Body of pancreas (tissue), 4 donors: ENCODE measurements around the gene HOXD3. TPM values are rescaled to one million over a fixed set of nuclear protein-coding genes. Genes with fewer than 3 reads are reported as not detected.

ENCODE experiments used
- ATAC-seq: fragments of 150-250 bp; one replicate; pipeline ENCODE4 v1.9.1; 2016
- DNase-seq, 4 donors: peaks; one replicate each; pipeline ENCODE4 v3.0.0-alpha.2; 2019
- H3K27ac ChIP-seq, 4 donors: fragments of 200-600 bp; sonication (generic); 1 replicate in 3 of 4; 2 replicates in 1 of 4; pipeline versions ENCODE4 v1.5.1 to v1.6.1; 2016 to 2019; ENCODE audit warnings: mild to moderate bottlenecking in 1 of 4, mixed read lengths in 1 of 4, moderate library complexity in 1 of 4
- H3K27me3 ChIP-seq, 2 donors: fragments of 200-600 bp; sonication (generic); one replicate each; pipeline ENCODE4 v1.6.0; 2016; ENCODE audit warnings: mild to moderate bottlenecking in 1 of 2
- H3K36me3 ChIP-seq, 2 donors: fragments of 200-600 bp; sonication (generic); replicated peaks in 1 of 2; 2 replicates each; pipeline ENCODE4 v1.5.1; 2016; ENCODE audit warnings: low read depth in 2 of 2; ENCODE audit not compliant: insufficient read depth in 1 of 2
- H3K4me1 ChIP-seq: fragments of 200-600 bp; sonication (generic); one replicate; pipeline ENCODE4 v1.6.0; 2016
- H3K4me3 ChIP-seq, 2 donors: fragments of 200-600 bp; sonication (generic); 1 replicate in 1 of 2; 2 replicates in 1 of 2; pipeline ENCODE4 v1.5.1; 2016 to 2019
- H3K9me3 ChIP-seq, 3 donors: fragments of 200-600 bp; sonication (generic); 1 replicate in 2 of 3; 2 replicates in 1 of 3; pipeline ENCODE4 v1.5.1; 2016
- POLR2A ChIP-seq, 3 donors: fragments of 450-650 bp; IDR thresholded peaks; one replicate each; pipeline ENCODE4 v1.6.1; 2016; ENCODE audit warnings: antibody characterized with exemption in 3 of 3, mild to moderate bottlenecking in 2 of 3
- WGBS, 2 donors: methylation state at CpG; one replicate each; pipeline ENCODE4 v1.1.5; 2017; 5-methylcytosine and 5-hydroxymethylcytosine counted together
- intact Hi-C: fragments of 100-400 bp; cut with DNase I; formaldehyde crosslinking; loops from one replicate; pipeline ENCODE4 v1.15.1; 2023
- total RNA-seq, 2 donors: library from RNA; depleted of rRNA; stranded (reverse); fragments of >200 nt; gene quantifications; one replicate each; pipeline ENCODE4 v1.1.0, GENCODE V29; 2016
- TF ChIP-seq, protein P1 (sequence below), 7 experiments: fragments of 450-650 bp in 4 of 7; fragments of 200-600 bp in 3 of 7; sonication (generic) in 3 of 7; IDR thresholded peaks; one replicate each; pipeline ENCODE4 v1.5.1; 2016 to 2019; ENCODE audit warnings: antibody characterized with exemption in 7 of 7

Gene HOXD3
- total RNA-seq, 2 donors from 2014 or later, result 0.26 TPM; not detected in 1

DNA sequence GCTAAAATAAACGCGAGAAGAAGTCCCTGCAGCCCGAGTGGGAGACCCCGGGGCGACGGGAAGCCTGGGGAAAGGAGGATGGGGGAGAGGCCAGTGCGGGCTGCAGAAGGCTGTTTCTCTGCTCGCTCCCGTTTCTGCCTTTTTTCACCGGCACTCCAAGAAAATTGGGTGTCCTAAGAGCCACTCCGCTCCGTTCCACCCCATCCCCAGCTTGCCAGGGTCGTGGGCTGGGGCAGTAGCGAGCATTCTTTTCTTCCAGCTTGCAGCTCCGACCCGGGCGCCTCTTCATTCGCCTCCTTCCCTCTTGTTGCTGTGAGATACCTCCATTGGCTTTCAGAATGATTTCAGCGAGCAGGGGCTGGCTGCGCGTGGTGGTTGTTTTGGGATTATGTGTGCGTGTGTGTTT is 1.1 kb downstream of the HOXD3 start:
- intact Hi-C loops, result no loop called here
- TF ChIP-seq, protein P1, sequence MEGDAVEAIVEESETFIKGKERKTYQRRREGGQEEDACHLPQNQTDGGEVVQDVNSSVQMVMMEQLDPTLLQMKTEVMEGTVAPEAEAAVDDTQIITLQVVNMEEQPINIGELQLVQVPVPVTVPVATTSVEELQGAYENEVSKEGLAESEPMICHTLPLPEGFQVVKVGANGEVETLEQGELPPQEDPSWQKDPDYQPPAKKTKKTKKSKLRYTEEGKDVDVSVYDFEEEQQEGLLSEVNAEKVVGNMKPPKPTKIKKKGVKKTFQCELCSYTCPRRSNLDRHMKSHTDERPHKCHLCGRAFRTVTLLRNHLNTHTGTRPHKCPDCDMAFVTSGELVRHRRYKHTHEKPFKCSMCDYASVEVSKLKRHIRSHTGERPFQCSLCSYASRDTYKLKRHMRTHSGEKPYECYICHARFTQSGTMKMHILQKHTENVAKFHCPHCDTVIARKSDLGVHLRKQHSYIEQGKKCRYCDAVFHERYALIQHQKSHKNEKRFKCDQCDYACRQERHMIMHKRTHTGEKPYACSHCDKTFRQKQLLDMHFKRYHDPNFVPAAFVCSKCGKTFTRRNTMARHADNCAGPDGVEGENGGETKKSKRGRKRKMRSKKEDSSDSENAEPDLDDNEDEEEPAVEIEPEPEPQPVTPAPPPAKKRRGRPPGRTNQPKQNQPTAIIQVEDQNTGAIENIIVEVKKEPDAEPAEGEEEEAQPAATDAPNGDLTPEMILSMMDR (IDR thresholded peaks at IDR 0.05), result no peak
- no peak for TF ChIP-seq POLR2A (IDR thresholded peaks at IDR 0.05)
- Histone ChIP-seq H3K36me3 (no peaks in the 10 kb centered on the region), H3K9me3 (no peaks in the 10 kb centered on the region), H3K27me3 (peaks cover 0 to 59% of the 10 kb centered on the region in 2 donors), H3K27ac (no peak overlapping the region), H3K4me3 (no peak overlapping the region), H3K4me1 (peaks cover 30% of the 10 kb centered on the region)
- no peak for DNase-seq
- WGBS, 2 donors, result 7 to 13% methylated on average over 22 of the region's 22 CpGs
- no peak for ATAC-seq

DNA sequence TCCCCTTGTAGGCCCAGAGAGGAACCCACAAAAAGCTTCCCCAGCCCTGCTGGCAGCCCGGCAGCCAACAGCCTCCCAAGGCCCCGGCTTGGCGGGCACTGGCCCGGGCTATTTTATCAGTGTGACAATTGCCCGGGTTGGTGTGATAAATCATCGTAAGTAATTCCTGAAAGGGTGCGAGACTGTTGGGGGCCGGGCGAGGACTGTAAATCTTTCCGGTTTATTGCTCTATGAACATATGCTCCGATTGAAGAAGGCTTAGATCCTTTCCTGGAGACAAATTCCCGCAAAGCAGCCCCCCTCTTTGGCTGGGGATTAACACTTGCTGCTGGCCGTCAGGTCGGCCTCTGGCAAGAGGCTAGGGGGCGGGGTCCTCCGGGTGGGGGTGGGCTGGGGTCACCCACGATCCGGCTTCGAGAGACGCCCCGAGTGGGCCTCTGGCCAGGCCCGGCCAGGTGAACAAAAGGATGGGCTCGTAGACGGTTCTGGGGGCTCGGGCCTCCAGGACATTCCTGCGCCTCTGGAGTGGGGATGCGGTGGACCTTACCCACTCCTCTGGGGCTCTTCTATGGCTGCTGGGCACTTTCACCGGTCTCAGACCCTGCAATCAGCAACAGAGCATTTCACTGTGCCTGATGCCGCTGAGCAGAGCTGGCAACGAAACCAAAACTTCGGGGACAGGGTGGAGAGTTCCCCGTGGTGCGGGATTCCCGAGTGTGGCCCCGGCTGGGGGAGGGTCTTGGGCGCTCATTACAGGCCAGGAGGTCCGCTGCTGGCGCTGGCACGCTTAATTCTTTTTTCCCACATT is 2.0 kb downstream of the HOXD3 start:
- intact Hi-C loops, result no loop called here
- ATAC-seq, result no peak
- H3K27me3 ChIP-seq, result peaks cover 0 to 66% of the 10 kb centered on the region in 2 donors
- H3K9me3 ChIP-seq, result no peaks in the 10 kb centered on the region
- no peak overlapping the region for H3K27ac ChIP-seq
- TF ChIP-seq, protein P1 (IDR thresholded peaks at IDR 0.05), result no peak
- TF ChIP-seq POLR2A (IDR thresholded peaks at IDR 0.05), result no peak
- no peaks in the 10 kb centered on the region for H3K36me3 ChIP-seq
- no peak overlapping the region for H3K4me3 ChIP-seq
- H3K4me1 ChIP-seq, result peaks cover 30% of the 10 kb centered on the region
- 7 to 35% methylated on average over 6 to 39 of the region's 39 CpGs for WGBS, 2 donors
- DNase-seq, result no peak

DNA sequence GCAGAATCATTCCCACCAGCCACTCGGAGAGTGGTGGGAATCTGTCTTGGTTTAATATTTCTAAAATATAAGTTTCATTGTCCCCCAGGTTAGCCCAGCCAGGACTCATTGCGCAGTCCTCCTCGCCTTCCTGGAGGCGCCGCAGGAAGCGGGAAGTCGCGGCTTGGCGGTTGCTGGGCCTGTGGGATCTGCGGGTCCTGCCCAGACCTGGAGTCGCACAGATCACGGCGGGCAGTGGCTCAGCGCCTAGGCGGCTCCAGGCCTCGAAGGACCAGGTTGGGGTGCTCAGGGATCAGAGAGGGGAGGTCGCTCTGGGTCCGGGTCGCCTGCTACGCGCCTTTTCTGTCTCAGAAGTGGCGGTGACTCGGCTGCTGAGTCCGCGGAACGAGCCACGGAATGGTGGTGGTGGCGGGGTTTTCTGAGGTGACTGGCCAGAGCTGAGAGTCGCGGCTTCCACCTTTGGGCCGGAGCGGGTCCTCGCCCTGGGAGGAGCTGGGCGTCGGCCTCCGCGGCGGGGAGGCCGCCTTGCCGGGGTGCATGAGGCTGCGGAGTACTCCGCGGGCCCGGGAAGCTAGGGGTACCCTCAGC is 2.6 kb downstream of the HOXD3 start:
- intact Hi-C loops, result no loop called here

DNA sequence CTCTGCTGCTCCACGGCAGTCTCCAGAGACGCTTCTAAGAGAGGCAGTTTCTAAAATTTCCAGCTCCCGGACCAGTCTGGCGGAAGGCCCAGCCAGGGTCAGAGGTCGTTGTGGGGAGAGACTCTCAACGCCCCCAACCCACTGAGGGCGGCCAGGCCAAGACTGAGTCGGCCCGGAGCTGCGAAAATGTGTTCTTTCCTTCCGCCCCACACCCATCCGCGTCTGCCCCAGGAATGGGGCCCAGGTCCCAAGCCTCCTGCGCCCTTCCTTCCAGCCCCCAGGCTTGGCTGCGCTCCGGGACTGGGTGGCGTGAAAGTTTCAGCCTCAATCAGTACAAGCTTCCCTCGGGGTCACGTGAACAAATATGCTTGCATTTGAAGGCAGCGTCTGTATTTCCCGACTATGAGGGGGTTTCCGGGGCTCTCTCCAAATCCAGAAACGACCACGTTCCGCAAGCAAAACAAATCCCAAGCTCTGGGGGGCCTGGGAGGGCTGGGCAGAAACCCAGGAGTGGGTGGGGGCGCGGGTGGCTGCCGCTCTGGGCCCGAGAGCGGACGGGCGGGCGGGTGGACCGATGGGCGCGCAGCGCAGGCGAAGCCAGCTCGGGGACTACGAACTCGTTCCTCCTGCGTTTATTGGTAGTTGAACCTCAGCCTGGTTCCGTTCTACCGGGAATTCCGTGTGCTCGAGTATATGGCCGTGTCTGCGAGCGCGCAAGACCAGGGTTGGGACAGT is 3.3 kb downstream of the HOXD3 start:
- TF ChIP-seq POLR2A (IDR thresholded peaks at IDR 0.05), result no peak
- TF ChIP-seq, protein P1 (IDR thresholded peaks at IDR 0.05), result no peak
- DNase-seq, result no peak
- H3K9me3 ChIP-seq, result no peaks in the 10 kb centered on the region
- no peak overlapping the region for H3K27ac ChIP-seq
- peaks cover 0 to 67% of the 10 kb centered on the region in 2 donors for H3K27me3 ChIP-seq
- intact Hi-C loops, result no loop called here
- no peak for ATAC-seq
- peaks cover 40% of the 10 kb centered on the region for H3K4me1 ChIP-seq
- no peak overlapping the region for H3K4me3 ChIP-seq
- H3K36me3 ChIP-seq, result no peaks in the 10 kb centered on the region
- WGBS, 2 donors, result 12 to 13% methylated on average over 19 to 50 of the region's 50 CpGs

More for the DNA sequence above, 2.6 kb downstream of the HOXD3 start:
- H3K4me1 ChIP-seq, result peaks cover 33% of the 10 kb centered on the region
- DNase-seq (no peak), ATAC-seq (no peak)
- H3K27me3 ChIP-seq, result peaks cover 0 to 67% of the 10 kb centered on the region in 2 donors
- no peaks in the 10 kb centered on the region for H3K9me3 ChIP-seq
- H3K36me3 ChIP-seq, result no peaks in the 10 kb centered on the region
- H3K4me3 ChIP-seq, result no peak overlapping the region
- no peak overlapping the region for H3K27ac ChIP-seq
- TF ChIP-seq, protein P1 (IDR thresholded peaks at IDR 0.05), result no peak
- TF ChIP-seq POLR2A (IDR thresholded peaks at IDR 0.05), result no peak
- 5 to 40% methylated on average over 1 to 44 of the region's 44 CpGs for WGBS, 2 donors
